WTC11 (cell line): ENCODE measurements around the gene MBD2. TPM values are rescaled to one million over a fixed set of nuclear protein-coding genes. Genes with fewer than 3 reads are reported as not detected.
A peak's percentile ranks its signal among the peaks of the same experiment; 100 is the strongest.

Source experiments
- ATAC-seq: fragments of 200-7000 bp; cut with Tn5 transposase; 2 replicates; pipeline ENCODE4 v1.10.0; 2021; ENCODE audit warnings: mild to moderate bottlenecking, moderate library complexity
- CTCF ChIA-PET: fragments of 300-600 bp; sonication (Branson Sonifier 250); formaldehyde crosslinking; loops from one replicate; lab custom pipeline; 2021; ENCODE audit warnings: antibody characterized with exemption; lab: Charles Lee
- POLR2A ChIA-PET: fragments of 350-600 bp; sonication (Branson Sonifier 250); formaldehyde crosslinking; loops from one replicate; lab custom pipeline; 2021; ENCODE audit warnings: antibody characterized with exemption; lab: Charles Lee
- DNase-seq: peaks from one replicate; pipeline ENCODE4 v3.0.0; 2021; ENCODE audit warnings: low spot score
- H3K27ac Mint-ChIP-seq: 2 replicates; pipeline ENCODE4 v1.8.0; 2021; ENCODE audit warnings: mixed read lengths
- H3K27me3 Mint-ChIP-seq: 2 replicates; pipeline ENCODE4 v1.8.0; 2021; ENCODE audit warnings: low read depth, mild to moderate bottlenecking, moderate library complexity, mixed read lengths
- H3K36me3 Mint-ChIP-seq: 2 replicates; pipeline ENCODE4 v1.8.0; 2021; ENCODE audit warnings: mixed read lengths
- H3K4me1 Mint-ChIP-seq: 2 replicates; pipeline ENCODE4 v1.8.0; 2022; ENCODE audit warnings: mixed read lengths
- H3K4me3 Mint-ChIP-seq: 2 replicates; pipeline ENCODE4 v1.8.0; 2021; ENCODE audit warnings: mild to moderate bottlenecking, moderate library complexity, mixed read lengths
- H3K9me3 Mint-ChIP-seq: 2 replicates; pipeline ENCODE4 v1.8.0; 2021; ENCODE audit warnings: mixed read lengths
- AFF4 ChIP-seq: sonication (generic); formaldehyde crosslinking; IDR thresholded peaks from 2 replicates; pipeline ENCODE4 v1.8.1; 2023; ENCODE audit warnings: mild to moderate bottlenecking, missing genetic modification reagents, borderline replicate concordance
- ATF3 ChIP-seq: sonication (generic); formaldehyde crosslinking; conservative IDR thresholded peaks from 2 replicates; pipeline ENCODE4 v1.8.1; 2022; ENCODE audit warnings: mild to moderate bottlenecking, missing genetic modification reagents
- CDX4 ChIP-seq: fragments of 250-450 bp; sonication (Bioruptor Pico); IDR thresholded peaks from 2 replicates; pipeline ENCODE4 v1.9.0; 2021; ENCODE audit warnings: moderate library complexity, mild to moderate bottlenecking, inconsistent platforms, borderline replicate concordance
- E2F1 ChIP-seq: sonication (generic); formaldehyde crosslinking; IDR thresholded peaks from 2 replicates; pipeline ENCODE4 v1.8.0; 2022; ENCODE audit warnings: mild to moderate bottlenecking, missing genetic modification reagents
- ELF4 ChIP-seq: sonication (generic); formaldehyde crosslinking; IDR thresholded peaks from 2 replicates; pipeline ENCODE4 v1.8.1; 2022; ENCODE audit warnings: low read depth, mild to moderate bottlenecking, moderate library complexity, missing genetic modification reagents
- ERG ChIP-seq: fragments of 250-450 bp; sonication (Bioruptor Pico); IDR thresholded peaks from 2 replicates; pipeline ENCODE4 v1.8.0; 2021; ENCODE audit warnings: mild to moderate bottlenecking
- KAT7 ChIP-seq: sonication (generic); formaldehyde crosslinking; IDR thresholded peaks from 2 replicates; pipeline ENCODE4 v1.8.1; 2023; ENCODE audit warnings: missing genetic modification reagents, mild to moderate bottlenecking, borderline replicate concordance
- OVOL2 ChIP-seq: fragments of 250-450 bp; sonication (Bioruptor Pico); IDR thresholded peaks from 2 replicates; pipeline ENCODE4 v1.9.0; 2021; ENCODE audit warnings: mild to moderate bottlenecking, borderline replicate concordance
- SMAD4 ChIP-seq: sonication (generic); formaldehyde crosslinking; IDR thresholded peaks from 2 replicates; pipeline ENCODE4 v1.8.0; 2022; ENCODE audit warnings: mild to moderate bottlenecking, missing genetic modification reagents
- TEAD1 ChIP-seq: sonication (generic); formaldehyde crosslinking; IDR thresholded peaks from 2 replicates; pipeline ENCODE4 v1.8.0; 2022; ENCODE audit warnings: mild to moderate bottlenecking, missing genetic modification reagents
- ZBTB21 ChIP-seq: sonication (generic); formaldehyde crosslinking; IDR thresholded peaks from 2 replicates; pipeline ENCODE4 v1.8.1; 2023; ENCODE audit warnings: mild to moderate bottlenecking, missing genetic modification reagents, borderline replicate concordance
- ZBTB43 ChIP-seq: sonication (generic); formaldehyde crosslinking; IDR thresholded peaks from 2 replicates; pipeline ENCODE4 v1.8.1; 2023; ENCODE audit warnings: mild to moderate bottlenecking, missing genetic modification reagents
- ZSCAN18 ChIP-seq: fragments of 250-450 bp; sonication (Bioruptor Pico); IDR thresholded peaks from 2 replicates; pipeline ENCODE4 v2.1.2; 2022; ENCODE audit warnings: mild to moderate bottlenecking, moderate library complexity
- total RNA-seq: library from RNA; stranded (reverse); gene quantifications from 3 replicates; pipeline ENCODE4 v1.2.3, GENCODE V29; 2021

The MBD2 gene
- total RNA-seq, 1 experiment from 2014 or later, result 42.7 TPM

GRCh38 chr18:54154231-54154630 is 70.2 kb downstream of the MBD2 start:
- H3K9me3 Mint-ChIP-seq, result peaks cover 3% of the 10 kb centered on the region; the same call in 1 of the 2 replicates
- no peak overlapping the region for H3K4me3 Mint-ChIP-seq
- H3K4me1 Mint-ChIP-seq, result peaks cover 15% of the 10 kb centered on the region
- H3K27me3 Mint-ChIP-seq, result no peaks in the 10 kb centered on the region
- no peak overlapping the region for H3K27ac Mint-ChIP-seq
- ATAC-seq (no peak), DNase-seq (no peak)
- TF ChIP-seq OVOL2 (CRISPR knock-in tag), result no peak
- no peak for TF ChIP-seq ELF4 (CRISPR knock-in tag)
- CTCF ChIA-PET, result no interaction called here
- H3K36me3 Mint-ChIP-seq, result no peaks in the 10 kb centered on the region
- POLR2A ChIA-PET, result no interaction called here

GRCh38 chr18:54151376-54151775 is 73.1 kb downstream of the MBD2 start:
- Mint-ChIP-seq H3K27ac (no peak overlapping the region), H3K27me3 (no peaks in the 10 kb centered on the region), H3K9me3 (peaks cover 8% of the 10 kb centered on the region; the same call in 1 of the 2 replicates), H3K36me3 (no peaks in the 10 kb centered on the region), H3K4me3 (no peak overlapping the region), H3K4me1 (peaks cover 20% of the 10 kb centered on the region)
- TF ChIP-seq TEAD1, result no peak
- TF ChIP-seq ZSCAN18 (CRISPR knock-in tag), result no peak
- no peak for TF ChIP-seq AFF4 (CRISPR knock-in tag)
- TF ChIP-seq ZBTB43 (CRISPR knock-in tag), result no peak
- TF ChIP-seq SMAD4 (CRISPR knock-in tag), result no peak
- TF ChIP-seq ERG, result no peak
- TF ChIP-seq ATF3, result no peak
- POLR2A ChIA-PET, result interaction anchor here (0.5 kb wide), 1 partner anchor 33 kb away, joined by 4 read pairs; no protein-coding TSS in a partner anchor
- DNase-seq, result no peak
- CTCF ChIA-PET, result interaction anchor here (1.0 to 1.2 kb wide), 2 partner anchors 23 to 32 kb away, joined by 3 to 4 read pairs; no protein-coding TSS in a partner anchor
- ATAC-seq, result no peak

GRCh38 chr18:54150226-54150625 is 74.2 kb downstream of the MBD2 start:
- Mint-ChIP-seq H3K27ac (no peak overlapping the region), H3K4me3 (no peak overlapping the region), H3K27me3 (no peaks in the 10 kb centered on the region), H3K36me3 (no peaks in the 10 kb centered on the region), H3K9me3 (peaks cover 8% of the 10 kb centered on the region; the same call in 1 of the 2 replicates), H3K4me1 (peaks cover 20% of the 10 kb centered on the region)
- TF ChIP-seq E2F1 (CRISPR knock-in tag) (no peak), ZBTB21 (CRISPR knock-in tag) (no peak), CDX4 (no peak), AFF4 (CRISPR knock-in tag) (no peak), KAT7 (CRISPR knock-in tag) (no peak)
- POLR2A ChIA-PET, result no interaction called here
- CTCF ChIA-PET, result interaction anchor here (1.2 kb wide), 1 partner anchor 31 kb away, joined by 4 read pairs; no protein-coding TSS in a partner anchor
- ATAC-seq, result peak; percentile 71
- DNase-seq, result peak; percentile 43
